Heart left ventricle (tissue), 13 donors: ENCODE measurements around the gene CCDC85B.

Experiments used
- CTCF ChIP-seq, 12 donors: fragments of 200-600 bp; sonication (generic) in 4 of 12; IDR thresholded peaks; one replicate each; pipeline versions ENCODE4 v1.5.0 to v1.8.0; 2018 to 2022; ENCODE audit warnings: antibody characterized with exemption in 12 of 12, mild to moderate bottlenecking in 5 of 12
- POLR2A ChIP-seq, 2 donors: fragments of 450-650 bp; IDR thresholded peaks; one replicate each; pipeline ENCODE4 v1.6.1; 2017; ENCODE audit warnings: antibody characterized with exemption in 2 of 2, mild to moderate bottlenecking in 2 of 2, moderate library complexity in 2 of 2
- donor health status: ischemic (EF 13 %, LVEDD 7.1; RV severe dilation, severe dysfunction).
- donor health status: DM: no; HTN: yes; CAD: no.
- donor health status: DM: no; HTN: no; CAD: no.
- donor health status: ischemic (EF 25% LVEDD 6.9; RV normal size, moderate dysfunction).
- donor health status: ischemic (EF 25% LVEDD 5.7; RV mildly dilated, moderate dysfunction).
- donor health status: ischemic (EF 35%, LVEDD 5.7; RV mildly dilated, moderate dysfunction).
- donor health status: nonischemic (EF 11% LVEDD 7.7; RV severe dilation, severe dysfunction).
- donor health status: DM: yes; HTN: yes; CAD: no.
- donor health status: PGD.
- donor health status: ischemic (EF 29% LVEDD 5.4; RV normal size, mild dysfunction).
- donor health status: nonischemic (EF 23%, LVEDD 6.1; RV moderate dilation, normal function).

- TF ChIP-seq CTCF (IDR thresholded peaks at IDR 0.05), result no peak
- no peak for TF ChIP-seq POLR2A (IDR thresholded peaks at IDR 0.05)
These were observed 5.1 kb downstream of the CCDC85B start for GRCh38 chr11:65895482-65895981.
